ENCODE measurements around the gene CSH1.
"Not testable (repeated sequence)": the region's sequence is repeated elsewhere in the genome, so short reads cannot be mapped to it uniquely, and the experiment has no call there.

GRCh38 chr17:63920779-63921178 lies 24.4 kb upstream of the CSH1 start:
- TF ChIP-seq CTCF, POLR2A (IDR thresholded peaks at IDR 0.05): not testable (repeated sequence)
